Hematopoietic multipotent progenitor cell (in vitro differentiated cells): ENCODE results near the gene GFOD2. TPM values are rescaled to one million over a fixed set of nuclear protein-coding genes. Genes with fewer than 3 reads are reported as not detected.

Experiments
- DNase-seq, 3 donors: peaks; one replicate each; pipeline ENCODE4 v3.0.0-alpha.2; 2011 to 2015; ENCODE audit warnings: low read depth in 2 of 3, low spot score in 2 of 3
- total RNA-seq: library from RNA; depleted of rRNA; stranded (reverse); fragments of >200 nt; gene quantifications from one replicate; pipeline ENCODE4 v1.2.3, GENCODE V29; 2012

GFOD2 gene
- total RNA-seq, 1 donor: 26.7 TPM

GRCh38 chr16:67673712-67674580 is 45.2 kb downstream of the GFOD2 start:
- DNase-seq: peak in 1 of 3 donors; percentile 51

DNA sequence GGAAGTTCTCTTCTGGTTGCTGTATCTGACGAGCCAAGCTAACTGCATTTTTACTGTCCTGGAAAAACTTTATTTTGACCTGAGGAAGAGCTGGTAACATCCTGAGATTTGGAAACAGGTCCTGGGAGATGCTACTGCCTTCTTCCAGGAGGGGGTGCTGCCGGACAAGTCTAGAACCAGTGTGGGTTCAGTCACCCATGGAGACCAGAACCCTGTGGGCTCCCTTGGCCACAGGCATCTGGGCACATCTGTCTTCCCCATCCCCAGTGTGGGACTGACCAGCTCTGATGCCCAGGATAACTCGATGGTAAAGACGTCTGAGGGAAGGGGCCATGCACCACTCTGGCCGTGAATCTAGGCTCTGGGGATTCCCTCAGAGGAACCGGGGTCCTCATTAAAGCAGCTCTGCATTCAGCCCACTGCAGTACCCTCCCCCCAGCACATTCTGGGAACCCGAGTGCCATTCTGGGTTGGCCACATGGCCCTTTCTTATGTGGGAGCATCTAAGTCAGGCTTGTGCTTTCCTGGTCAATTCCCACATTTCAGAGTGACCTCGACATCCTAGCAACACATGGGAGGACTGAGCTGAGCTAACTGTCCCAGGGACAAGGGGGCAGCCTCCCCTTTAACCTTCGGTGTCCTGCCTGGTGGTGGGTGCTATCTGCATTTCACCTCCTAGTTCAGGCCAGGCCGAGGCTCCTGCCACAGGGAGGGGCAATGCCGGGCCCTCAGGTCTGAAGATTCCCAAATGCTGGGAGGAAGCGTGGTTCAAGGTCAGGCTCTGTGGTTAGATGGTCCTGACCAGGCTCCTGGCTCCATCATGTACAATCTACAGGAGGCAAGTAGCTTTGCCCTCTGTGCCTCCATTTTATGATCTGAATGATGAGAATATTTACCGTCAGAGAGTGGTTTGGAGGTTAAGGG is 46.1 kb downstream of the GFOD2 start:
- DNase-seq: peak in 2 of 3 donors; percentile 66 to 87

DNA sequence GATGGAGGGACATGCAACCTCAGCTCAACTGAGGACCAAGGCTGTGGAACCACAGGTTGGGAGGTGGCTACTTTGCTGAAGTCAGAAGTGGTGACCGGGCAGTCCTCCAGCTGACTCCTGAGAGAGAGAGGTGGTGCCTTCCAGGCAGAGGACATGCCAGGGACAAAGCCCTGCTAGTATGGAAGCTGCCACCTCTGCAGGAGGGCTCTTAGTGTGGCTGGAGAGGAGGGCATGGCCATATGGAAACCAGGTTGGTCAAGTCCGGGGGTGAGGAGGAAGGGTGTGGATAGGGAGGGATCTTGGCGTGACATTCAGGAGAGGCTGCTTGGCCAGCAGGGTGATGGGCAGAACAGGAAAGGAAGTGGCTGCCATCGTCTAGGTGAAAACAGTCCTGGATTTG is 46.8 kb downstream of the GFOD2 start:
- DNase-seq: no peak

GRCh38 chr16:67669499-67670101 is 49.5 kb downstream of the GFOD2 start:
- no peak for DNase-seq

- DNase-seq: peak in 1 of 3 donors; percentile 49
Observed at GRCh38 chr16:67668495-67669157, 50.5 kb downstream of the GFOD2 start.

DNA sequence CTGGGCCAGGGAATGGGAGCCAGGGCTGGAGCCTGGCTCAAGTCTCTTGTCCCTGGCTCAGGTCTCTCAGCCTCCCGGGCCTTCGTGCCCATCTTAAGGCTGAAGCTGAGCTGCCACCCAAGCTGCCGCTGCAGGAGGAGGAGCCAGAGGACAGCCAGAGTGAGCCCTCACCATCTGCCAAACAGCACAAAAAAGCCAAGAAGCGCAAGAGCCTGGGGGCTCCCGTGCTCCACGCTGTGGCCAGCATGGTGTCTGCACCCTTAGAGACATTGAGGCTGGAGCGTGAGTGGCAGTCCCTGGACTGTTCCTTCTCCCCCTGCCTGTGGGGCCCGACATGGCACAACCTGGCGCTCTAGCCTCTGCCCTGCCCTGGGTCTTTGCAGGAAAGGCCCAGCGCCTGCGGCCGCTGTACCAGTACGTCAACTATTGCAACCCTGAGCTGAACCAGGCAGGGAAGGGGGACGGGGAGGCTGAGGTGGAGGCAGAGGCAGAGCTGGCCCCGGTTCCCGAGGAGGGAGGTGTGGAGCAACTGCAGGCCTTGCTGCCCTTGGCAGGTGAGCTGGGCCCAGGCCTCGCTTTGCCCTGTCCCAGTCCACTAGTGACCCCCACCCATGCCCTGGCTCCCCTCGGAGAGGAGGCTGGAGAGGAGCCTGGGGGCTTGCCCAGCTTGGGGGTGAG is 51.2 kb downstream of the GFOD2 start:
- DNase-seq: peak; percentile 57 to 97 (median 93)

DNA sequence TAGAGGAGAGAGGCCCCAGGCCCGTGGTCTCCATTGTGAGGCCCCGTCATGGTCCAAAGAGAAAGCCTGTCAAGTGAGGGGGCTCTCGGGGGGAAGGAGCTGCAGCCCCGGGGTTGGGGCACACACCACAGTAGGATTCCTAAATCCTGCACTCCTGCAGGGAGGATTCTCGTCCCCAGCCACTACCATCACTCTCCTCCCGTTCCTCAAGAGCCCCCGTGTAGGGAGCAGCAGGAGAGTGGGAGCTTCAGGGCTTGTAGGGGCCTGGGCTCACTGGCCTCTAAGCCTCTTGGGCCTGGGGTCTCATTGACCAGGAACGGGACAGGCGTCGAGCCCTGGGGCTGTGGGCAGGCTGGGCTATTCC is 51.7 kb downstream of the GFOD2 start:
- no peak for DNase-seq

DNA sequence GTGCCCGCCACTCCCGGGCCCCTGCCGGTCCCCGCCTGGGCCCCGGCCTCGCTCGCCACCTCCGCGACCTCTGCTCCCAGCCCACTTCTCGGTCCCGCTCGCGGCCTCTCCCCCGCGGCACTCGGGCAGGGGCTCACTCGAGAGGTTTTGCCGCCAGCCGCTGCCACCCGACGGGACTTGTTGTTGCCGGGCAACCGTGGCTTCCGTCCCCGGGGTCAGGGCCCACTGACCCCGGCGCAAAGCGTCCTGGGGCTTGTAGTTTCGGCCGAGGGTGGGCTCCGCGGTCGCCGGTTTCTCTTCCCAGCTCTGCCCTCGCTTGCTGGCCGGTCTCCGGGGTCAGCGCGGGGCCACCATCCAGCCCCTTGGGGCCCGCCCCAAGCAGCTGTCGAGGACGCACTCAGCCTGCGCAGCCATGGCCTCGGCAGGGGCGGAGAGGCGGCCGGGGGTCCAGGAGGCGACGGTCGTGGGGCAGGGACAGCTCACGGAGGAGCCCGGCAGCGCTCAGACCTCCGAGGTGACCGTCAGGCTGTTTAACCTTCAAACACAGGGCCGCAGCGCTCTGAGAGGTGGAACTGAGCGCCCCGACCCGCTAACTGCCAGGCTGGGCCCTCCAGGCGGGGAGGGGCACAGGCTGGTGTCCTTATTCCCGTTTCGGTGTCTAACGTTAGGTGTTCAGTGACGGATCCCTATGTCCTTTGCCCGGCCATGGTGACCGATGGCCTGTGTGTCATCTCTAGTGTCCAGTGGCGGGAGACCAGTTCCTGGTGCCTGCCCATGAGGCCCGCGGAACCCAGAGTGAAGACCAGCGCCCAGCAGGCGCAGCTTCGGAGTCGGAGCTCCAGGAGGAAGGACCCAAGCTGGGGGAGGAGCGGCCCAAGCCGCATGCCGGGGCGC is 52.3 kb downstream of the GFOD2 start, which contains the start of the genes C16orf86 and ENKD1:
TSS of gene C16orf86 (plus strand) at position 256 of the 894 bp plus-strand sequence. CDS start at position 413, 157 bp downstream.
TSS of gene ENKD1 (minus strand) at position 192 of the 894 bp plus-strand sequence. CDS start 308 bp downstream, outside the sequence.
- peak; percentile 66 to 87 (median 84) for DNase-seq

- DNase-seq: no peak
Observed at GRCh38 chr16:67666032-67666551, 53.0 kb downstream of the GFOD2 start.

DNA sequence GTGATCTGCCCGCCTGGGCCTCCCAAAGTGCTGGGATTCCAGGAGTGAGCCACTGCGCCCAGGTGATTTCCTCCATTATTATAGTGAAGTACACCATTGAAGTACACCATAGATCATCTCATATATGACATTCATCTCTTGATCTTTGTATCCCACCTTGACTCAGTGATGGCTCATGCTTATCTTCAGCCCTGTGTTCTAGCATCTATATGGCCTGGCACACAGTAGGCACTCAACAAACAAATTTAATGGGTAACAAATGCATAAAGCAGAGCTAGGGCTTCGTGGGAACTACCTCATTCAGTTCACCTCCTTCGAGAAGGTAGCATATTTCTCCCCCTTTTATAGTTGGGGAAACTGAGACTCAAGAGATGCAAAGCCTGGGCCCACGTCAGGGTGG is 53.5 kb downstream of the GFOD2 start:
- no peak for DNase-seq

GRCh38 chr16:67664871-67665270 is 54.2 kb downstream of the GFOD2 start:
- DNase-seq: no peak

- no peak for DNase-seq
Observed at GRCh38 chr16:67664258-67664657, 54.9 kb downstream of the GFOD2 start.

GRCh38 chr16:67663877-67664222 is 55.3 kb downstream of the GFOD2 start:
- no peak for DNase-seq

GRCh38 chr16:67663151-67663876 is 55.8 kb downstream of the GFOD2 start:
- peak in 1 of 3 donors; percentile 35 for DNase-seq

DNA sequence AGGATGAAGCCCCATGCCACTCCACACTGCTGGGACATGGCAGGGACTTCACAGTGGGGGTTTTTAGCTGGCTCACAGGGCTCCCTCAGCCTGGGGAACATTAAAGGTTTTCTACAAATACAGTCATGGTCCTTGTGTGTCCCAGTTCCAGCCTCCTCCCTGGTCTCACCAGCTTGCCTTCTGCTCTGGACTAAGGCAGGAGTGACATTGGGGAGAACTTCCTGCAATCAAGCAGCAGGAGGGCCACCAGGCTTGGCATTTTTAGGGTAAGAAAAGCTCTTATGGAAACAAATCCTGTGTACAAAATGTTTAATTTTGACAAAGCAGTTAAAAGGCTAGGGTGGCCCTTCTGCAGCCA is 56.5 kb downstream of the GFOD2 start:
- DNase-seq: no peak

DNA sequence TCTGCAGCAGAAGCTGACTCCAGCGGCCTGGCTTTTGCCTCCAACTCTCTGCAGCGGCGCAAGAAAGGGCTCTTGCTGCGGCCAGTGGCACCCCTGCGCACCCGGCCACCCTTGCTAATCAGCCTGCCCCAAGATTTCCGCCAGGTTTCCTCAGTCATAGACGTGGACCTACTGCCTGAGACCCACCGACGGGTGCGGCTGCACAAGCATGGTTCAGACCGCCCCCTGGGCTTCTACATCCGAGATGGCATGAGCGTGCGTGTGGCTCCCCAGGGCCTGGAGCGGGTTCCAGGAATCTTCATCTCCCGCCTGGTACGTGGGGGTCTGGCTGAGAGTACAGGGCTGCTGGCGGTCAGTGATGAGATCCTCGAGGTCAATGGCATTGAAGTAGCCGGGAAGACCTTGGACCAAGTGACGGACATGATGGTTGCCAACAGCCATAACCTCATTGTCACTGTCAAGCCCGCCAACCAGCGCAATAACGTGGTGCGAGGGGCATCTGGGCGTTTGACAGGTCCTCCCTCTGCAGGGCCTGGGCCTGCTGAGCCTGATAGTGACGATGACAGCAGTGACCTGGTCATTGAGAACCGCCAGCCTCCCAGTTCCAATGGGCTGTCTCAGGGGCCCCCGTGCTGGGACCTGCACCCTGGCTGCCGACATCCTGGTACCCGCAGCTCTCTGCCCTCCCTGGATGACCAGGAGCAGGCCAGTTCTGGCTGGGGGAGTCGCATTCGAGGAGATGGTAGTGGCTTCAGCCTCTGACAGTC is 57.0 kb downstream of the GFOD2 start:
- no peak for DNase-seq

- DNase-seq: peak in 1 of 3 donors; percentile 51
Observed at GRCh38 chr16:67661101-67661761, 57.9 kb downstream of the GFOD2 start.
